GM12892 (cell line): Measurements from ENCODE around the gene EPN2.

Experiments
- DNase-seq: peaks from one replicate; pipeline ENCODE4 v3.0.0; 2011; ENCODE audit not compliant: insufficient read length
- FAIRE-seq: peaks from 2 replicates; lab custom pipeline; 2011; peaks lifted over from hg19 to GRCh38; lab: Jason Lieb, UNC
- POLR2A ChIP-seq: IDR thresholded peaks from 2 replicates; pipeline ENCODE4 v1.6.1; 2011; ENCODE audit warnings: low read depth, low read length, control low read depth
- POLR2AphosphoS5 ChIP-seq: IDR thresholded peaks from 2 replicates; pipeline ENCODE4 v1.6.1; 2011; ENCODE audit warnings: low read depth, low read length, control low read depth
- TAF1 ChIP-seq: IDR thresholded peaks from 2 replicates; pipeline ENCODE4 v1.6.1; 2011; ENCODE audit warnings: low read depth, mild to moderate bottlenecking, control low read depth, low read length, borderline replicate concordance

EPN2 gene

GRCh38 chr17:19284005-19284959 is 47.1 kb downstream of the EPN2 start:
- DNase-seq = peak; percentile 47
- no peak for TF ChIP-seq POLR2AphosphoS5
- no peak for TF ChIP-seq TAF1
- peak; percentile 93 for FAIRE-seq

- no peak for FAIRE-seq
- no peak for DNase-seq
- TF ChIP-seq POLR2AphosphoS5 = no peak
- TF ChIP-seq POLR2A = no peak
- no peak for TF ChIP-seq TAF1
Measured at GRCh38 chr17:19285213-19285900, 48.2 kb downstream of the EPN2 start.

GRCh38 chr17:19286751-19287341 is 49.7 kb downstream of the EPN2 start:
- TF ChIP-seq TAF1 = no peak
- TF ChIP-seq POLR2AphosphoS5 = no peak
- no peak for TF ChIP-seq POLR2A
- DNase-seq (no peak), FAIRE-seq (no peak)

GRCh38 chr17:19287651-19288050 is 50.5 kb downstream of the EPN2 start:
- no peak for FAIRE-seq
- no peak for TF ChIP-seq TAF1
- TF ChIP-seq POLR2A = no peak
- TF ChIP-seq POLR2AphosphoS5 = no peak
- no peak for DNase-seq

- no peak for TF ChIP-seq POLR2A
- TF ChIP-seq POLR2AphosphoS5 = no peak
- no peak for TF ChIP-seq TAF1
- DNase-seq = no peak
- FAIRE-seq = no peak
Measured at GRCh38 chr17:19288453-19288852, 51.3 kb downstream of the EPN2 start.

GRCh38 chr17:19290066-19290705 is 53.0 kb downstream of the EPN2 start:
- FAIRE-seq = no peak
- TF ChIP-seq POLR2AphosphoS5 (no peak), POLR2A (no peak), TAF1 (no peak)
- DNase-seq = no peak

GRCh38 chr17:19291646-19292376 is 54.6 kb downstream of the EPN2 start:
- DNase-seq (no peak), FAIRE-seq (no peak)
- TF ChIP-seq POLR2A (no peak), TAF1 (no peak), POLR2AphosphoS5 (no peak)

GRCh38 chr17:19292377-19292711 is 55.2 kb downstream of the EPN2 start:
- FAIRE-seq = no peak
- DNase-seq = no peak
- TF ChIP-seq POLR2A = no peak
- no peak for TF ChIP-seq POLR2AphosphoS5
- TF ChIP-seq TAF1 = no peak

- FAIRE-seq (no peak), DNase-seq (no peak)
- TF ChIP-seq POLR2A (no peak), TAF1 (no peak), POLR2AphosphoS5 (no peak)
Measured at GRCh38 chr17:19294443-19294842, 57.3 kb downstream of the EPN2 start.

- TF ChIP-seq POLR2AphosphoS5 = no peak
- no peak for TF ChIP-seq TAF1
- TF ChIP-seq POLR2A = no peak
- DNase-seq = no peak
- FAIRE-seq = no peak
Measured at GRCh38 chr17:19295473-19296135, 58.4 kb downstream of the EPN2 start.
